Natural killer cell (primary cell): ENCODE measurements around the gene EVL. TPM values are rescaled to one million over a fixed set of nuclear protein-coding genes. Genes with fewer than 3 reads are reported as not detected.

Experiments
- ATAC-seq, 3 donors: fragments of 150-1000 bp in 2 of 3; fragments of 200-7000 bp in 1 of 3; cut with Tn5 transposase; 1 replicate in 1 of 3; 2 replicates in 2 of 3; pipeline ENCODE4 v1.10.0; 2021; ENCODE audit warnings: mild to moderate bottlenecking in 2 of 3, moderate library complexity in 2 of 3
- DNase-seq, 2 donors: peaks; one replicate each; pipeline versions ENCODE4 v3.0.0 to v3.0.0-alpha.2; 2013 to 2021; ENCODE audit warnings: mixed read lengths in 1 of 2
- H3K27ac ChIP-seq: one replicate; pipeline ENCODE4 v1.5.1; 2013; ENCODE audit warnings: mild to moderate bottlenecking, low read length
- H3K27me3 ChIP-seq: one replicate; pipeline ENCODE4 v1.6.1; 2013; ENCODE audit warnings: low read length; ENCODE audit not compliant: control insufficient read depth, insufficient read depth
- H3K36me3 ChIP-seq: one replicate; pipeline ENCODE4 v1.6.1; 2013; ENCODE audit warnings: low read length; ENCODE audit not compliant: control insufficient read depth, insufficient read depth
- H3K4me1 ChIP-seq: one replicate; pipeline ENCODE4 v1.6.1; 2013; ENCODE audit warnings: low read length; ENCODE audit not compliant: control insufficient read depth, insufficient read depth
- H3K4me3 ChIP-seq: one replicate; pipeline ENCODE4 v1.5.1; 2013; ENCODE audit warnings: low read length
- H3K9me3 ChIP-seq: one replicate; pipeline ENCODE4 v1.6.1; 2013; ENCODE audit warnings: low read length; ENCODE audit not compliant: control insufficient read depth, insufficient read depth
- H3K27ac Mint-ChIP-seq, 2 donors: one replicate each; pipeline ENCODE4 v1.8.0; 2022; ENCODE audit warnings: mild to moderate bottlenecking in 2 of 2, mixed read lengths in 2 of 2, moderate library complexity in 1 of 2
- H3K27me3 Mint-ChIP-seq, 2 donors: one replicate each; pipeline ENCODE4 v1.8.0; 2022; ENCODE audit warnings: low read depth in 2 of 2, mixed read lengths in 2 of 2
- H3K36me3 Mint-ChIP-seq: one replicate; pipeline ENCODE4 v1.8.0; 2022; ENCODE audit warnings: mixed read lengths
- H3K4me1 Mint-ChIP-seq, 2 donors: one replicate each; pipeline ENCODE4 v1.8.0; 2022; ENCODE audit warnings: mixed read lengths in 2 of 2
- H3K4me3 Mint-ChIP-seq: one replicate; pipeline ENCODE4 v1.8.0; 2022; ENCODE audit warnings: mild to moderate bottlenecking, moderate library complexity, mixed read lengths
- H3K9me3 Mint-ChIP-seq, 2 donors: one replicate each; pipeline ENCODE4 v1.8.0; 2022; ENCODE audit warnings: mixed read lengths in 2 of 2
- WGBS: methylation state at CpG from one replicate; pipeline ENCODE4 v1.1.7; 2013; ENCODE audit warnings: missing lambda C conversion rate; ENCODE audit not compliant: insufficient coverage; 5-methylcytosine and 5-hydroxymethylcytosine counted together
- intact Hi-C: fragments of 100-400 bp; cut with micrococcal nuclease; formaldehyde crosslinking; loops from one replicate; pipeline ENCODE4 v1.14.2; 2022
- total RNA-seq, 4 donors: library from RNA; stranded (reverse); fragments of 120-200 nt in 1 of 4; gene quantifications; one replicate each; pipeline versions ENCODE4 v1.2.3 to v1.2.4, GENCODE V29; 2013 to 2022
- TF ChIP-seq, protein P1 (sequence below): fragments of 200-600 bp; IDR thresholded peaks from one replicate; pipeline ENCODE4 v1.8.0; 2022; ENCODE audit warnings: antibody characterized with exemption

EVL gene
- total RNA-seq, 3 donors from 2014 or later (not counting 1 experiment from before 2014, with no cell fraction given): 882 to 1,108 (median 986) TPM

DNA sequence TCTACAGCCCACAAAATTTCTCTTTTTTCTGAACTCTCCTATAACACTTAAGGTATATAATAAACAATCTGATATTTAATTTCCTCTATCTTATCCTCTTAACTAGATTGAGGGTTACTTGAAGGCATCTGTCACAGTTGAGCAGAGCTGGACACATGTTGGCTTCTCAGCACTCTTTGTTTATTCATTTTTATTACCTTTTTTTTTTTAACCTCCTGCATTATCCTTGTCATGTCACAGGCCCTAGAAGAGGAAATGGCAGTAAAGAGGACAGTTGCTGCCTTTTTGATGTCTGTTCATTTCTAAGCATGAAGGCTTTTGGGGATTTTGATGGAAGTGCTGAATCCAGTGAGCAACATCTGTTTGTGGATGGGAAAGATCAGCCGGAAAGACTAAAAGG lies 32.5 kb upstream of the EVL start:
- no peaks in the 10 kb centered on the region for H3K9me3 ChIP-seq
- H3K4me3 ChIP-seq: no peak overlapping the region
- H3K27me3 ChIP-seq: no peaks in the 10 kb centered on the region
- no peak overlapping the region for H3K27ac ChIP-seq
- no peak overlapping the region for H3K27ac Mint-ChIP-seq
- TF ChIP-seq, protein P1, sequence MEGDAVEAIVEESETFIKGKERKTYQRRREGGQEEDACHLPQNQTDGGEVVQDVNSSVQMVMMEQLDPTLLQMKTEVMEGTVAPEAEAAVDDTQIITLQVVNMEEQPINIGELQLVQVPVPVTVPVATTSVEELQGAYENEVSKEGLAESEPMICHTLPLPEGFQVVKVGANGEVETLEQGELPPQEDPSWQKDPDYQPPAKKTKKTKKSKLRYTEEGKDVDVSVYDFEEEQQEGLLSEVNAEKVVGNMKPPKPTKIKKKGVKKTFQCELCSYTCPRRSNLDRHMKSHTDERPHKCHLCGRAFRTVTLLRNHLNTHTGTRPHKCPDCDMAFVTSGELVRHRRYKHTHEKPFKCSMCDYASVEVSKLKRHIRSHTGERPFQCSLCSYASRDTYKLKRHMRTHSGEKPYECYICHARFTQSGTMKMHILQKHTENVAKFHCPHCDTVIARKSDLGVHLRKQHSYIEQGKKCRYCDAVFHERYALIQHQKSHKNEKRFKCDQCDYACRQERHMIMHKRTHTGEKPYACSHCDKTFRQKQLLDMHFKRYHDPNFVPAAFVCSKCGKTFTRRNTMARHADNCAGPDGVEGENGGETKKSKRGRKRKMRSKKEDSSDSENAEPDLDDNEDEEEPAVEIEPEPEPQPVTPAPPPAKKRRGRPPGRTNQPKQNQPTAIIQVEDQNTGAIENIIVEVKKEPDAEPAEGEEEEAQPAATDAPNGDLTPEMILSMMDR: no peak
- no peaks in the 10 kb centered on the region for H3K36me3 Mint-ChIP-seq
- no peaks in the 10 kb centered on the region for H3K27me3 Mint-ChIP-seq
- WGBS: 92% methylated on average over 1 of the region's 1 CpG
- H3K36me3 ChIP-seq: no peaks in the 10 kb centered on the region
- H3K4me3 Mint-ChIP-seq: no peak overlapping the region
- intact Hi-C loops: no loop called here
- no peaks in the 10 kb centered on the region for H3K4me1 ChIP-seq
- DNase-seq (no peak), ATAC-seq (no peak)
- H3K4me1 Mint-ChIP-seq: peaks cover 0 to 4% of the 10 kb centered on the region in 2 donors
- no peaks in the 10 kb centered on the region for H3K9me3 Mint-ChIP-seq

GRCh38 chr14:100033347-100034075 lies 31.7 kb upstream of the EVL start:
- ATAC-seq (no peak), DNase-seq (no peak)
- H3K27ac Mint-ChIP-seq: no peak overlapping the region
- no peaks in the 10 kb centered on the region for H3K36me3 Mint-ChIP-seq
- TF ChIP-seq, protein P1: no peak
- H3K4me3 Mint-ChIP-seq: no peak overlapping the region
- no peaks in the 10 kb centered on the region for H3K27me3 Mint-ChIP-seq
- H3K4me1 Mint-ChIP-seq: peaks cover 0 to 4% of the 10 kb centered on the region in 2 donors
- no peaks in the 10 kb centered on the region for H3K9me3 Mint-ChIP-seq
- intact Hi-C loops: no loop called here
- H3K27ac ChIP-seq: no peak overlapping the region
- H3K36me3 ChIP-seq: no peaks in the 10 kb centered on the region
- no peaks in the 10 kb centered on the region for H3K4me1 ChIP-seq
- no peaks in the 10 kb centered on the region for H3K9me3 ChIP-seq
- 89% methylated on average over 5 of the region's 5 CpGs for WGBS
- no peak overlapping the region for H3K4me3 ChIP-seq
- no peaks in the 10 kb centered on the region for H3K27me3 ChIP-seq

- H3K36me3 ChIP-seq: no peaks in the 10 kb centered on the region
- intact Hi-C loops: no loop called here
- DNase-seq (no peak), ATAC-seq (no peak)
- TF ChIP-seq, protein P1: no peak
- no peaks in the 10 kb centered on the region for H3K9me3 ChIP-seq
- Mint-ChIP-seq H3K36me3 (no peaks in the 10 kb centered on the region), H3K27ac (no peak overlapping the region), H3K27me3 (no peaks in the 10 kb centered on the region), H3K9me3 (no peaks in the 10 kb centered on the region), H3K4me1 (peaks cover 0 to 4% of the 10 kb centered on the region in 2 donors), H3K4me3 (no peak overlapping the region)
- H3K4me1 ChIP-seq: no peaks in the 10 kb centered on the region
- 90% methylated on average over 4 of the region's 4 CpGs for WGBS
- H3K27me3 ChIP-seq: no peaks in the 10 kb centered on the region
- H3K4me3 ChIP-seq: no peak overlapping the region
- H3K27ac ChIP-seq: no peak overlapping the region
These were observed 30.8 kb upstream of the EVL start for GRCh38 chr14:100034468-100034867.

- no peaks in the 10 kb centered on the region for H3K9me3 Mint-ChIP-seq
- Histone ChIP-seq H3K27me3 (no peaks in the 10 kb centered on the region), H3K4me3 (no peak overlapping the region), H3K36me3 (no peaks in the 10 kb centered on the region), H3K4me1 (no peaks in the 10 kb centered on the region), H3K27ac (no peak overlapping the region), H3K9me3 (no peaks in the 10 kb centered on the region)
- intact Hi-C loops: no loop called here
- no peaks in the 10 kb centered on the region for H3K27me3 Mint-ChIP-seq
- no peak overlapping the region for H3K4me3 Mint-ChIP-seq
- DNase-seq: no peak
- H3K36me3 Mint-ChIP-seq: no peaks in the 10 kb centered on the region
- ATAC-seq: no peak
- H3K27ac Mint-ChIP-seq: no peak overlapping the region
- peaks cover 0 to 4% of the 10 kb centered on the region in 2 donors for H3K4me1 Mint-ChIP-seq
- TF ChIP-seq, protein P1: no peak
These were observed 30.2 kb upstream of the EVL start for GRCh38 chr14:100034961-100035500.
